ENCODE data around the gene TRIM24.

TRIM24 gene

DNA sequence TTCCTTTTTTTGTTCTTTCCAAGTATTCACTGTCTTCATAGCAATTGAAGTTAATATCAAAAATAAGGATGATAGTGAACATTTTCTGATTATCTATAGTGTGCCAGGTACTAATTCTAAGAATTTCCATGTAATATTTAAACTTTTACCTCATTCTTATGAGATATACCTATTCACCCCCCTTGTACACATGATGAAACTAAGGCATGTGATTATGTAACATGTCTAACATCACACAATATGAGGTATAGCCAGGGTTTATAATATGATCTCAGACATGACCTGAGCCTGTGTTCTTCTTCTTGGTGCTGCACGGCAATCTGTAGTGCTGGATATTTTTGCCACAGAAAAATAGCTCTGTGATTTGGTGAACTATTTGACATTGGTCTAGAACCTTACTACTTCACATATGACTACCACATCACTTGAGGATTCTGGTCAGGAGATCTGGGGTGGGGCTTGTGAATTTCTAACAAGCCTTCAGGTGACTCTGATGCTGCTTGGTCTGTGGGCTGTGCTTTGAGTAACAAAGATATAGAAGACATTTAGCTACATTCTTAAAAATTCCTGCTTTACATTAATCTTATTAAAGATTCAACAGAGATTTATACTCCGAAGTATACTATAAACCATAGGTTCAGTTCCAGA, 79.1 kb downstream of the TRIM24 start:
- TF ChIP-seq SIN3A (IDR thresholded peaks at IDR 0.05; ENCODE audit: borderline replicate concordance, insufficient read depth, low read length) (no peak), FOXP2 (optimal IDR thresholded peaks at IDR 0.05; ENCODE audit: borderline replicate concordance, extremely low read depth, extremely low read length, insufficient read depth) (no peak), POLR2AphosphoS5 (IDR thresholded peaks at IDR 0.05; ENCODE audit: low read depth, low read length) (no peak), TAF1 (IDR thresholded peaks at IDR 0.05; ENCODE audit: borderline replicate concordance, insufficient read depth, low read length) (no peak)
- TF ChIP-seq, protein P1, sequence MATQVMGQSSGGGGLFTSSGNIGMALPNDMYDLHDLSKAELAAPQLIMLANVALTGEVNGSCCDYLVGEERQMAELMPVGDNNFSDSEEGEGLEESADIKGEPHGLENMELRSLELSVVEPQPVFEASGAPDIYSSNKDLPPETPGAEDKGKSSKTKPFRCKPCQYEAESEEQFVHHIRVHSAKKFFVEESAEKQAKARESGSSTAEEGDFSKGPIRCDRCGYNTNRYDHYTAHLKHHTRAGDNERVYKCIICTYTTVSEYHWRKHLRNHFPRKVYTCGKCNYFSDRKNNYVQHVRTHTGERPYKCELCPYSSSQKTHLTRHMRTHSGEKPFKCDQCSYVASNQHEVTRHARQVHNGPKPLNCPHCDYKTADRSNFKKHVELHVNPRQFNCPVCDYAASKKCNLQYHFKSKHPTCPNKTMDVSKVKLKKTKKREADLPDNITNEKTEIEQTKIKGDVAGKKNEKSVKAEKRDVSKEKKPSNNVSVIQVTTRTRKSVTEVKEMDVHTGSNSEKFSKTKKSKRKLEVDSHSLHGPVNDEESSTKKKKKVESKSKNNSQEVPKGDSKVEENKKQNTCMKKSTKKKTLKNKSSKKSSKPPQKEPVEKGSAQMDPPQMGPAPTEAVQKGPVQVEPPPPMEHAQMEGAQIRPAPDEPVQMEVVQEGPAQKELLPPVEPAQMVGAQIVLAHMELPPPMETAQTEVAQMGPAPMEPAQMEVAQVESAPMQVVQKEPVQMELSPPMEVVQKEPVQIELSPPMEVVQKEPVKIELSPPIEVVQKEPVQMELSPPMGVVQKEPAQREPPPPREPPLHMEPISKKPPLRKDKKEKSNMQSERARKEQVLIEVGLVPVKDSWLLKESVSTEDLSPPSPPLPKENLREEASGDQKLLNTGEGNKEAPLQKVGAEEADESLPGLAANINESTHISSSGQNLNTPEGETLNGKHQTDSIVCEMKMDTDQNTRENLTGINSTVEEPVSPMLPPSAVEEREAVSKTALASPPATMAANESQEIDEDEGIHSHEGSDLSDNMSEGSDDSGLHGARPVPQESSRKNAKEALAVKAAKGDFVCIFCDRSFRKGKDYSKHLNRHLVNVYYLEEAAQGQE (IDR thresholded peaks at IDR 0.05; ENCODE audit: insufficient read depth in 1 of 2, low read depth in 2 of 2, low read length in 2 of 2), result no peak

DNA sequence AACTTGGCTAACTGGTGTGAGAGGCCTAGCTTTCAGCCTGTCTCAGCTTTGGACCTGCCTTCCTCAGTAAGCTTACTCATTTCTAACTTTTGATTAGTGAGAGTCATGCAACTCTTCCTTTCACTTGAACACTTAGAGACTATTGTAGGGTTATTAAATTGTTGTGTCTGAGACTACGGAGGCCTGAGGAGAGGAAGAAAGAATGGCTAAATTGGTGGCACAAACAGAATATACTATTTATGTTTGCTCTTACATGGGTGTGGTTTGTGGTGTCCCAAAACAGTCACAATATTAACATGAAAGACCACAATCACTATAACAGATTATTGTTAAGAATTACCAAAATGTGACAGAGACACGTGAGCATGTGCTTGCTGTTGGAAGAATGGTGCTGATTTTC, 82.1 kb downstream of the TRIM24 start:
- TF ChIP-seq POLR2AphosphoS5 (IDR thresholded peaks at IDR 0.05; ENCODE audit: low read depth, low read length) (no peak), TAF1 (IDR thresholded peaks at IDR 0.05; ENCODE audit: borderline replicate concordance, insufficient read depth, low read length) (no peak), FOXP2 (optimal IDR thresholded peaks at IDR 0.05; ENCODE audit: borderline replicate concordance, extremely low read depth, extremely low read length, insufficient read depth) (no peak)
- TF ChIP-seq, protein P1 (IDR thresholded peaks at IDR 0.05; ENCODE audit: insufficient read depth in 1 of 2, low read depth in 2 of 2, low read length in 2 of 2), result no peak

- TF ChIP-seq FOXP2 (optimal IDR thresholded peaks at IDR 0.05; ENCODE audit: borderline replicate concordance, extremely low read depth, extremely low read length, insufficient read depth), result no peak
- TF ChIP-seq SIN3A (IDR thresholded peaks at IDR 0.05; ENCODE audit: borderline replicate concordance, insufficient read depth, low read length), result no peak
- no peak for TF ChIP-seq TAF1 (IDR thresholded peaks at IDR 0.05; ENCODE audit: borderline replicate concordance, insufficient read depth, low read length)
- TF ChIP-seq, protein P1 (IDR thresholded peaks at IDR 0.05; ENCODE audit: insufficient read depth in 1 of 2, low read depth in 2 of 2, low read length in 2 of 2), result no peak
- TF ChIP-seq POLR2AphosphoS5 (IDR thresholded peaks at IDR 0.05; ENCODE audit: low read depth, low read length), result no peak
Observed at GRCh38 chr7:138543739-138544138, 83.7 kb downstream of the TRIM24 start.

DNA sequence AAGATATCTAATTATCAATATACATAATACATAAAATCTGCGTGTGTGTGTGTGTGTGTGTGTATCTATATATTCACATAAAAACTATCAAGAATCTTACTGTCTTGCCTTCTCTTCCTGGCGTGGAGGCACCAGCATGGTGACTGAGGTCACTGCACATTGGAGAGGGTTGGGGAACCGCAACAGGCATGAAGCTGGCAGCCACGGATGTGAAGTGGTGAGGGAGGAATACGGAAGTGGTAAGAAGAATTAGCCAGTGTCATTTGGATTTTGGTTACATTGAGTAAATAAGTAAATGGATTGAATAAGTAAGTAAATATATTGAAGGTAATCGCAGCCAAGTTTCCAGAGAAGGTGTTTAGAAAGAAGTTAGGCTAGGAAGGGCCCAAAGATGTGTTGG, 85.1 kb downstream of the TRIM24 start:
- TF ChIP-seq FOXP2 (optimal IDR thresholded peaks at IDR 0.05; ENCODE audit: borderline replicate concordance, extremely low read depth, extremely low read length, insufficient read depth), result no peak
- TF ChIP-seq SIN3A (IDR thresholded peaks at IDR 0.05; ENCODE audit: borderline replicate concordance, insufficient read depth, low read length), result no peak
- TF ChIP-seq TAF1 (IDR thresholded peaks at IDR 0.05; ENCODE audit: borderline replicate concordance, insufficient read depth, low read length), result no peak
- TF ChIP-seq, protein P1 (IDR thresholded peaks at IDR 0.05; ENCODE audit: insufficient read depth in 1 of 2, low read depth in 2 of 2, low read length in 2 of 2), result no peak
- no peak for TF ChIP-seq POLR2AphosphoS5 (IDR thresholded peaks at IDR 0.05; ENCODE audit: low read depth, low read length)
